OCI-LY3 (cell line): Measurements from ENCODE around the gene CTPS1.

ENCODE experiments used
- CTCF ChIP-seq: fragments of 200-600, 300-600 bp; sonication (generic); IDR thresholded peaks from 2 replicates; pipeline ENCODE4 v1.5.1; 2014; ENCODE audit warnings: antibody characterized with exemption, low read length, low read depth
- EZH2phosphoT487 ChIP-seq: fragments of 200-600 bp; shearing (Covaris generic); IDR thresholded peaks from 2 replicates; pipeline ENCODE4 v1.6.1; 2018; ENCODE audit warnings: antibody characterized with exemption, mixed run types, low read depth

GRCh38 chr1:40969445-40969844, 10.1 kb upstream of the CTPS1 start:
- TF ChIP-seq CTCF (no peak), EZH2phosphoT487 (no peak)
